ENCODE measurements around the gene SYT5. TPM values are rescaled to one million over a fixed set of nuclear protein-coding genes. Genes with fewer than 3 reads are reported as not detected.

SYT5 gene
- total RNA-seq, 1 donor: not detected

- peaks cover 27% of the 10 kb centered on the region for H3K36me3 ChIP-seq (ENCODE audit: insufficient read depth, low read length)
- no peak for TF ChIP-seq CTCF (IDR thresholded peaks at IDR 0.05; ENCODE audit: extremely low read depth, low read depth, low read length)
These were observed 48.4 kb upstream of the SYT5 start, which contains the start of gene TMEM86B for GRCh38 chr19:55228403-55229031. Gene TMEM86B, minus strand, starts transcription at chr19:55228763. Its CDS starts 22 bp downstream, at chr19:55228741.

GRCh38 chr19:55228015-55228391 lies 47.9 kb upstream of the SYT5 start:
- no peaks in the 10 kb centered on the region for H3K79me2 ChIP-seq (ENCODE audit: insufficient read depth, low read length)
- peaks cover 18% of the 10 kb centered on the region for H4K20me1 ChIP-seq (ENCODE audit: insufficient read depth, low read length)
- H3K36me3 ChIP-seq (ENCODE audit: insufficient read depth, low read length): peaks cover 22% of the 10 kb centered on the region

More at GRCh38 chr19:55228403-55229031, 48.4 kb upstream of the SYT5 start, which contains the start of gene TMEM86B:
- no peak within 1 kb of the TSS for H3K4me3 ChIP-seq (ENCODE audit: insufficient read depth, low read length)
- no peaks in the 10 kb centered on the region for H3K9me3 ChIP-seq (ENCODE audit: low read depth, low read length)
- no peaks in the 10 kb centered on the region for H3K79me2 ChIP-seq (ENCODE audit: insufficient read depth, low read length)
- no peaks in the 10 kb centered on the region for H3K27me3 ChIP-seq (ENCODE audit: insufficient read depth, low read length)
- peaks cover 18% of the 10 kb centered on the region for H4K20me1 ChIP-seq (ENCODE audit: insufficient read depth, low read length)
- no peak within 1 kb of the TSS for H2AFZ ChIP-seq (ENCODE audit: low read length)
- peak; percentile 77 for DNase-seq (ENCODE audit: insufficient read length, low spot score, missing footprints)
- no peak within 1 kb of the TSS for H3K27ac ChIP-seq (ENCODE audit: low read depth, low read length)
- H3K4me1 ChIP-seq (ENCODE audit: insufficient read depth, low read length): no peaks in the 10 kb centered on the region
- H3K4me2 ChIP-seq (ENCODE audit: insufficient read depth, low read length): no peak within 1 kb of the TSS

GRCh38 chr19:55227241-55228014 lies 47.3 kb upstream of the SYT5 start:
- Histone ChIP-seq H3K4me2 (ENCODE audit: insufficient read depth, low read length) (no peak overlapping the region), H3K79me2 (ENCODE audit: insufficient read depth, low read length) (no peaks in the 10 kb centered on the region), H2AFZ (ENCODE audit: low read length) (no peak overlapping the region), H3K36me3 (ENCODE audit: insufficient read depth, low read length) (peaks cover 16% of the 10 kb centered on the region), H3K4me1 (ENCODE audit: insufficient read depth, low read length) (no peaks in the 10 kb centered on the region), H3K4me3 (ENCODE audit: insufficient read depth, low read length) (no peak overlapping the region), H3K27me3 (ENCODE audit: insufficient read depth, low read length) (no peaks in the 10 kb centered on the region), H3K27ac (ENCODE audit: low read depth, low read length) (no peak overlapping the region), H3K9me3 (ENCODE audit: low read depth, low read length) (no peaks in the 10 kb centered on the region), H4K20me1 (ENCODE audit: insufficient read depth, low read length) (peaks cover 12% of the 10 kb centered on the region)
- peak; percentile 80 for DNase-seq (ENCODE audit: insufficient read length, low spot score, missing footprints)
- TF ChIP-seq CTCF (IDR thresholded peaks at IDR 0.05; ENCODE audit: extremely low read depth, low read depth, low read length): no peak

More at GRCh38 chr19:55228015-55228391, 47.9 kb upstream of the SYT5 start:
- Histone ChIP-seq H3K4me2 (ENCODE audit: insufficient read depth, low read length) (no peak overlapping the region), H3K9me3 (ENCODE audit: low read depth, low read length) (no peaks in the 10 kb centered on the region), H3K27me3 (ENCODE audit: insufficient read depth, low read length) (no peaks in the 10 kb centered on the region), H3K27ac (ENCODE audit: low read depth, low read length) (no peak overlapping the region), H3K4me3 (ENCODE audit: insufficient read depth, low read length) (no peak overlapping the region), H3K4me1 (ENCODE audit: insufficient read depth, low read length) (no peaks in the 10 kb centered on the region), H2AFZ (ENCODE audit: low read length) (no peak overlapping the region)
- TF ChIP-seq CTCF (IDR thresholded peaks at IDR 0.05; ENCODE audit: extremely low read depth, low read depth, low read length): no peak
- no peak for DNase-seq (ENCODE audit: insufficient read length, low spot score, missing footprints)

- Histone ChIP-seq H3K4me3 (ENCODE audit: insufficient read depth, low read length) (no peak overlapping the region), H4K20me1 (ENCODE audit: insufficient read depth, low read length) (peaks cover 10% of the 10 kb centered on the region), H2AFZ (ENCODE audit: low read length) (no peak overlapping the region), H3K36me3 (ENCODE audit: insufficient read depth, low read length) (peaks cover 12% of the 10 kb centered on the region), H3K27me3 (ENCODE audit: insufficient read depth, low read length) (no peaks in the 10 kb centered on the region), H3K4me1 (ENCODE audit: insufficient read depth, low read length) (no peaks in the 10 kb centered on the region), H3K4me2 (ENCODE audit: insufficient read depth, low read length) (no peak overlapping the region), H3K27ac (ENCODE audit: low read depth, low read length) (no peak overlapping the region), H3K79me2 (ENCODE audit: insufficient read depth, low read length) (no peaks in the 10 kb centered on the region), H3K9me3 (ENCODE audit: low read depth, low read length) (no peaks in the 10 kb centered on the region)
- no peak for TF ChIP-seq CTCF (IDR thresholded peaks at IDR 0.05; ENCODE audit: extremely low read depth, low read depth, low read length)
- peak; percentile 73 for DNase-seq (ENCODE audit: insufficient read length, low spot score, missing footprints)
These were observed 46.7 kb upstream of the SYT5 start for GRCh38 chr19:55226788-55227187.
